Spleen (tissue), 11 donors: ENCODE data around the gene CHMP3. TPM values are rescaled to one million over a fixed set of nuclear protein-coding genes. Genes with fewer than 3 reads are reported as not detected.

ENCODE experiments used
- DNase-seq: peaks from one replicate; pipeline ENCODE4 v3.0.0-alpha.2; 2020
- H3K27ac ChIP-seq, 8 donors: fragments of 200-600 bp; sonication (generic) in 7 of 8; 1 replicate in 4 of 8; 2 replicates in 4 of 8; pipeline versions ENCODE4 v1.5.0 to v1.8.0; 2016 to 2021; ENCODE audit warnings: inconsistent platforms in 4 of 8, mild to moderate bottlenecking in 4 of 8, moderate library complexity in 1 of 8
- H3K27me3 ChIP-seq, 7 donors: fragments of 200-600 bp; sonication (generic) in 6 of 7; replicated peaks in 1 of 7; 1 replicate in 4 of 7; 2 replicates in 3 of 7; pipeline versions ENCODE4 v1.5.0 to v1.8.0; 2016 to 2021; ENCODE audit warnings: inconsistent platforms in 3 of 7, mild to moderate bottlenecking in 1 of 7
- H3K36me3 ChIP-seq, 6 donors: fragments of 200-600 bp; sonication (generic) in 5 of 6; 1 replicate in 4 of 6; 2 replicates in 2 of 6; pipeline versions ENCODE4 v1.5.0 to v1.8.0; 2016 to 2021; ENCODE audit warnings: inconsistent platforms in 2 of 6
- H3K4me1 ChIP-seq, 6 donors: fragments of 200-600 bp; sonication (generic) in 5 of 6; 1 replicate in 3 of 6; 2 replicates in 3 of 6; pipeline versions ENCODE4 v1.5.0 to v1.8.0; 2016 to 2021; ENCODE audit warnings: inconsistent platforms in 3 of 6
- H3K4me3 ChIP-seq, 8 donors: fragments of 200-600 bp; sonication (generic) in 7 of 8; 1 replicate in 4 of 8; 2 replicates in 4 of 8; pipeline versions ENCODE4 v1.5.0 to v1.8.0; 2016 to 2021; ENCODE audit warnings: inconsistent platforms in 4 of 8, mild to moderate bottlenecking in 4 of 8, moderate library complexity in 2 of 8
- H3K9me3 ChIP-seq, 8 donors: fragments of 200-600 bp; sonication (generic) in 7 of 8; 1 replicate in 4 of 8; 2 replicates in 4 of 8; pipeline versions ENCODE4 v1.5.0 to v1.8.0; 2016 to 2021; ENCODE audit warnings: inconsistent platforms in 4 of 8
- POLR2A ChIP-seq, 3 donors: fragments of 450-650 bp; IDR thresholded peaks; one replicate each; pipeline ENCODE4 v1.5.1; 2017; ENCODE audit warnings: antibody characterized with exemption in 3 of 3, mild to moderate bottlenecking in 1 of 3
- POLR2AphosphoS5 ChIP-seq, 3 donors: sonication (generic); formaldehyde crosslinking; IDR thresholded peaks; one replicate each; pipeline ENCODE4 v1.5.1; 2017; ENCODE audit warnings: antibody characterized with exemption in 3 of 3
- WGBS, 5 donors: extraction: QIAGEN DNeasy Blood & Tissue Kit in 3 of 5; methylation state at CpG; one replicate each; pipeline versions ENCODE4 v1.1.5 to v1.1.7; 2013 to 2018; 5-methylcytosine and 5-hydroxymethylcytosine counted together
- intact Hi-C: fragments of 100-400 bp; cut with DNase I; formaldehyde crosslinking; loops from one replicate; pipeline ENCODE4 v1.15.0; 2023; ENCODE audit warnings: low total_unique reads
- polyA plus RNA-seq, 3 donors: library from polyadenylated mRNA; stranded (reverse); fragments of 200-250 nt; gene quantifications; one replicate each; pipeline ENCODE4 v1.2.1, GENCODE V29; 2013
- total RNA-seq, 7 donors: library from RNA; depleted of rRNA in 3 of 7; stranded (reverse); fragments of >200 nt in 3 of 7; fragmentation: NEBNext Ultra II Directional in 4 of 7; extraction: Animal tissue kit (Norgen Biotek cat#: 25700) in 4 of 7; gene quantifications; one replicate each; pipeline versions ENCODE4 v1.1.0 to v1.2.1, GENCODE V29; 2016 to 2021
- TF ChIP-seq, protein P1 (sequence below), 11 experiments: fragments of 200-600 bp in 7 of 11; fragments of 450-650 bp in 4 of 11; sonication (generic) in 4 of 11; IDR thresholded peaks in 8 of 11; conservative IDR thresholded peaks in 3 of 11; 1 replicate in 7 of 11; 2 replicates in 4 of 11; pipeline versions ENCODE4 v1.4.0 to v1.8.0; 2016 to 2021; ENCODE audit warnings: antibody characterized with exemption in 11 of 11, inconsistent platforms in 4 of 11, mild to moderate bottlenecking in 1 of 11
- donor health status: healthy with polysubstance abuse.
- donor health status: DM: no; HTN: no; CAD: no; lungs with moderate emphysema.
- donor health status: DM: no; HTN: no; CAD: no.
- donor health status: Bipolar disorder and iron deficiency.
- donor health status: healthy.
- donor health status: DM: no; HTN: no; CAD: no.
- donor health status: DM: yes; HTN: yes; CAD: no.

The CHMP3 gene
- total and polyA plus RNA-seq, 10 donors = 33.6 to 125 (median 79.3) TPM

GRCh38 chr2:86577817-86578456 is 14.7 kb upstream of the CHMP3 start:
- intact Hi-C loops = no loop called here
- H3K36me3 ChIP-seq = no peaks in the 10 kb centered on the region

GRCh38 chr2:86570059-86570458 is 6.8 kb upstream of the CHMP3 start:
- Histone ChIP-seq H3K4me3 (no peak overlapping the region), H3K27me3 (no peaks in the 10 kb centered on the region), H3K27ac (no peak overlapping the region), H3K9me3 (no peaks in the 10 kb centered on the region), H3K36me3 (no peaks in the 10 kb centered on the region), H3K4me1 (no peaks in the 10 kb centered on the region)
- no peak for DNase-seq
- intact Hi-C loops = no loop called here
- 65 to 89% (median 72%) methylated on average over 3 of the region's 3 CpGs for WGBS, 5 donors
- TF ChIP-seq POLR2A (IDR thresholded peaks at IDR 0.05) (no peak), POLR2AphosphoS5 (IDR thresholded peaks at IDR 0.05) (no peak)
- TF ChIP-seq, protein P1, sequence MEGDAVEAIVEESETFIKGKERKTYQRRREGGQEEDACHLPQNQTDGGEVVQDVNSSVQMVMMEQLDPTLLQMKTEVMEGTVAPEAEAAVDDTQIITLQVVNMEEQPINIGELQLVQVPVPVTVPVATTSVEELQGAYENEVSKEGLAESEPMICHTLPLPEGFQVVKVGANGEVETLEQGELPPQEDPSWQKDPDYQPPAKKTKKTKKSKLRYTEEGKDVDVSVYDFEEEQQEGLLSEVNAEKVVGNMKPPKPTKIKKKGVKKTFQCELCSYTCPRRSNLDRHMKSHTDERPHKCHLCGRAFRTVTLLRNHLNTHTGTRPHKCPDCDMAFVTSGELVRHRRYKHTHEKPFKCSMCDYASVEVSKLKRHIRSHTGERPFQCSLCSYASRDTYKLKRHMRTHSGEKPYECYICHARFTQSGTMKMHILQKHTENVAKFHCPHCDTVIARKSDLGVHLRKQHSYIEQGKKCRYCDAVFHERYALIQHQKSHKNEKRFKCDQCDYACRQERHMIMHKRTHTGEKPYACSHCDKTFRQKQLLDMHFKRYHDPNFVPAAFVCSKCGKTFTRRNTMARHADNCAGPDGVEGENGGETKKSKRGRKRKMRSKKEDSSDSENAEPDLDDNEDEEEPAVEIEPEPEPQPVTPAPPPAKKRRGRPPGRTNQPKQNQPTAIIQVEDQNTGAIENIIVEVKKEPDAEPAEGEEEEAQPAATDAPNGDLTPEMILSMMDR (IDR thresholded peaks at IDR 0.05 in 8 of 11, conservative IDR thresholded peaks at IDR 0.05 in 3 of 11) = no peak

More at GRCh38 chr2:86577817-86578456, 14.7 kb upstream of the CHMP3 start:
- Histone ChIP-seq H3K27ac (peak overlapping the region in 2 of 8 donors; percentile 9 to 37), H3K9me3 (peaks cover 0 to 7% (median 2%) of the 10 kb centered on the region in 8 donors), H3K27me3 (no peaks in the 10 kb centered on the region), H3K4me3 (no peak overlapping the region), H3K4me1 (no peaks in the 10 kb centered on the region)
- TF ChIP-seq POLR2A (IDR thresholded peaks at IDR 0.05) (no peak), POLR2AphosphoS5 (IDR thresholded peaks at IDR 0.05) (no peak)
- TF ChIP-seq, protein P1 (IDR thresholded peaks at IDR 0.05 in 8 of 11, conservative IDR thresholded peaks at IDR 0.05 in 3 of 11) = no peak
- no peak for DNase-seq
- 63 to 92% (median 84%) methylated on average over 2 of the region's 2 CpGs for WGBS, 5 donors

DNA sequence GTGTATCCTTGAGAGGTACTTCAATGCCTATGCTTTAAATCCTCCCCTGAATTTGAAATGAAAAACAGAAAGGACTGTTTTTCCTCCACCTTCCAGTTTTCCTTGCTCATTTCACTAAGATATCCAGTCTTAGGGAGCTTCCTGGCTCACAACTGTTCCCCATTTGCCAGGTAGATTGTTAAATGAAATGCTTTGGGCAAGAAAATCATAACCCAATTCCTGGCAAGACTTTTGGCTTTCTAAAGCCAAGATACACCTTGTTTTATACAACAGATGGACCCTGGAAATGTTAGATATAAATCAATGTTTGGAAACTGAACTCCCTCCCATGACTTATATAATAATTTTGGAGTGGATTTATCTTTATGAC is 3.6 kb upstream of the CHMP3 start:
- Histone ChIP-seq H3K4me1 (peaks cover 2 to 14% (median 9%) of the 10 kb centered on the region in 6 donors), H3K27ac (no peak overlapping the region), H3K4me3 (no peak overlapping the region), H3K27me3 (no peaks in the 10 kb centered on the region), H3K36me3 (no peaks in the 10 kb centered on the region), H3K9me3 (no peaks in the 10 kb centered on the region)
- DNase-seq = no peak
- intact Hi-C loops = loop anchor here (10.0 kb wide), 1 partner anchor 122 kb away; the partner anchor contains the start of gene KDM3A
- TF ChIP-seq, protein P1 (IDR thresholded peaks at IDR 0.05 in 8 of 11, conservative IDR thresholded peaks at IDR 0.05 in 3 of 11) = no peak
- TF ChIP-seq POLR2A (IDR thresholded peaks at IDR 0.05) (no peak), POLR2AphosphoS5 (IDR thresholded peaks at IDR 0.05) (no peak)

DNA sequence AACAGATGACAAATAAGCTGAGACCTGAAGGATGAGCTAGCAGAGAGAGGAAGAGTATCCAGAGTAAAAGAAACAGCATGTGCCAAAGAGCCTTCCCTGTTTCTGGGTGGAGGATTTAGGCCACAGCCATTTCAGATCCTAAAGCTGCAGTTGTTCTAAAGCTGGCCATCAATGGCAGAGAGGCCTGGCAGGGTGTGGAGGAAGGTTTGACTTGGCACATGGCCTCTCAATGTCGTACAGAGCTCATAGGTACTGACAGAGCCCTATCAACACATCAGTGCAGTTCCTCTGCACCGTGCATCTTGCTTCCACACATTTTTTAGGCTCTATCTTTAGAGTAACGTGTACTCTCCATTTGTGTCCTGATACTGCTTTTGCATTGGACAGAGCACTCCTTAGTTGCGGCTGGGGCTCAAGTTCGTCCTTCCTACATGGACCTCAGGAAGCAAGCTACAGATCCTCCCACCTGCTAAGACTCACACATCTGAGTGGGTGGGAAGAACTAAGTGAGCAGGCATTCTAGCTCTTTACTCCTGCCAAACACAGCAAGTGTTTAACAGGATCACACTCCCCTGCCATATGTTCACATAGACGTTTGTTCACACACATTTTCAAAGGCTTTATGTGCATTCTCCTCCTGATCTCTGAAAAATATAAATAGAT is 3.0 kb upstream of the CHMP3 start:
- H3K27ac ChIP-seq = no peak overlapping the region
- no peak overlapping the region for H3K4me3 ChIP-seq
- WGBS, 5 donors = 79 to 85% (median 82%) methylated on average over 6 of the region's 6 CpGs
- H3K4me1 ChIP-seq = peaks cover 7 to 19% (median 15%) of the 10 kb centered on the region in 6 donors
- no peaks in the 10 kb centered on the region for H3K27me3 ChIP-seq
- intact Hi-C loops = loop anchor here (10.0 kb wide), 1 partner anchor 121 kb away; the partner anchor contains the start of gene KDM3A
- TF ChIP-seq, protein P1 (IDR thresholded peaks at IDR 0.05 in 8 of 11, conservative IDR thresholded peaks at IDR 0.05 in 3 of 11) = no peak
- no peak for TF ChIP-seq POLR2A (IDR thresholded peaks at IDR 0.05)
- no peak for TF ChIP-seq POLR2AphosphoS5 (IDR thresholded peaks at IDR 0.05)
- no peaks in the 10 kb centered on the region for H3K36me3 ChIP-seq
- no peaks in the 10 kb centered on the region for H3K9me3 ChIP-seq
- no peak for DNase-seq
